SK-N-SH (cell line): ENCODE results near the gene GID4. TPM values are rescaled to one million over a fixed set of nuclear protein-coding genes. Genes with fewer than 3 reads are reported as not detected.

ENCODE experiments used
- CTCF ChIA-PET: fragments of 300-600, 350-600 bp; formaldehyde crosslinking; extraction: SDS; loops from one replicate; lab custom pipeline; 2021; lab: Yijun Ruan, JAX
- POLR2A ChIA-PET: fragments of 350-600 bp; sonication (Branson Sonifier 250); formaldehyde crosslinking; extraction: SDS; loops from one replicate; lab custom pipeline; 2020; ENCODE audit warnings: antibody characterized with exemption, inconsistent platforms; lab: Yijun Ruan, JAX
- DNase-seq: peaks from one replicate; pipeline ENCODE4 v3.0.0; 2012
- H2AFZ ChIP-seq: fragments of 200-600 bp; sonication (generic); 2 replicates; pipeline ENCODE4 v1.8.1; 2016; ENCODE audit warnings: antibody characterized with exemption, mild to moderate bottlenecking, low read depth
- H3F3A ChIP-seq: fragments of 200-600 bp; sonication (generic); replicated peaks from 2 replicates; pipeline ENCODE3; 2016; ENCODE audit warnings: antibody characterized with exemption, mild to moderate bottlenecking; ENCODE audit not compliant: insufficient read depth
- H3K27ac ChIP-seq, 2 experiments: fragments of 200-500 bp in 1 of 2; fragments of 200-600 bp in 1 of 2; sonication (Bioruptor generic) in 1 of 2; sonication (generic), shearing (Covaris generic) in 1 of 2; 2 replicates each; pipeline versions ENCODE4 v1.5.1 to v1.6.1; 2014 to 2016; ENCODE audit warnings: low read depth in 2 of 2, inconsistent platforms in 1 of 2, low read length in 1 of 2, mild to moderate bottlenecking in 1 of 2, mixed read lengths in 1 of 2
- H3K27me3 ChIP-seq: fragments of 200-600 bp; sonication (generic), shearing (Covaris generic); 2 replicates; pipeline ENCODE4 v1.6.1; 2016; ENCODE audit warnings: mixed run types; ENCODE audit not compliant: insufficient read depth
- H3K36me3 ChIP-seq, 2 experiments: fragments of 200-500 bp in 1 of 2; fragments of 200-600 bp in 1 of 2; sonication (Bioruptor generic) in 1 of 2; sonication (generic) in 1 of 2; replicated peaks in 1 of 2; 2 replicates each; pipeline versions ENCODE3 to v1.5.1; 2014 to 2016; ENCODE audit warnings: low read length in 1 of 2, mild to moderate bottlenecking in 1 of 2; ENCODE audit not compliant: insufficient read depth in 2 of 2, control insufficient read depth in 1 of 2
- H3K4me1 ChIP-seq, 2 experiments: fragments of 200-500 bp in 1 of 2; fragments of 200-600 bp in 1 of 2; sonication (Bioruptor generic) in 1 of 2; sonication (generic), shearing (Covaris generic) in 1 of 2; 2 replicates each; pipeline versions ENCODE4 v1.5.1 to v1.6.1; 2014 to 2016; ENCODE audit warnings: low read depth in 1 of 2, low read length in 1 of 2, mixed run types in 1 of 2; ENCODE audit not compliant: insufficient read depth in 2 of 2, control insufficient read depth in 1 of 2
- H3K4me2 ChIP-seq: fragments of 200-600 bp; sonication (generic), shearing (Covaris generic); 2 replicates; pipeline ENCODE4 v1.6.1; 2017; ENCODE audit warnings: mixed run types
- H3K4me3 ChIP-seq, 2 experiments: fragments of 200-500 bp in 1 of 2; fragments of 200-600 bp in 1 of 2; sonication (Bioruptor generic) in 1 of 2; sonication (generic), shearing (Covaris generic) in 1 of 2; 2 replicates each; pipeline versions ENCODE4 v1.5.1 to v1.8.1; 2014 to 2016; ENCODE audit warnings: low read depth in 2 of 2, inconsistent platforms in 1 of 2, low read length in 1 of 2, mild to moderate bottlenecking in 1 of 2, mixed read lengths in 1 of 2, moderate library complexity in 1 of 2
- H3K79me2 ChIP-seq: fragments of 200-600 bp; sonication (generic); 2 replicates; pipeline ENCODE4 v1.8.1; 2017; ENCODE audit warnings: mild to moderate bottlenecking; ENCODE audit not compliant: insufficient read depth
- H3K9ac ChIP-seq: fragments of 200-600 bp; sonication (generic); 2 replicates; pipeline ENCODE4 v1.6.1; 2017; ENCODE audit warnings: mixed run types
- H3K9me2 ChIP-seq: fragments of 200-600 bp; sonication (generic); 2 replicates; pipeline ENCODE4 v1.6.1; 2017; ENCODE audit warnings: mixed run types
- H3K9me3 ChIP-seq: fragments of 200-600 bp; sonication (generic); 2 replicates; pipeline ENCODE4 v1.6.1; 2017; ENCODE audit warnings: mixed run types, mild to moderate bottlenecking, moderate library complexity
- H4K20me1 ChIP-seq: fragments of 200-600 bp; sonication (generic); 2 replicates; pipeline ENCODE4 v1.6.1; 2017; ENCODE audit warnings: mild to moderate bottlenecking, mixed run types; ENCODE audit not compliant: insufficient read depth
- CHD2 ChIP-seq: fragments of 150-350 bp; IDR thresholded peaks from 2 replicates; pipeline ENCODE4 v1.6.1; 2018; ENCODE audit warnings: low read length; ENCODE audit not compliant: partially characterized antibody
- ELF1 ChIP-seq: IDR thresholded peaks from 2 replicates; pipeline ENCODE4 v1.4.0; 2012
- EP300 ChIP-seq, 2 experiments: IDR thresholded peaks; 2 replicates each; pipeline versions ENCODE4 v1.4.0 to v1.6.1; 2012; ENCODE audit warnings: borderline replicate concordance in 1 of 2, low read depth in 1 of 2, low read length in 1 of 2
- FOXJ3 ChIP-seq: sonication (generic); formaldehyde crosslinking; IDR thresholded peaks from 2 replicates; pipeline ENCODE4 v1.5.1; 2020; ENCODE audit warnings: mild to moderate bottlenecking, missing genetic modification reagents
- GABPA ChIP-seq: IDR thresholded peaks from 2 replicates; pipeline ENCODE4 v1.4.0; 2012; ENCODE audit warnings: low read depth, mild to moderate bottlenecking
- JUND ChIP-seq: IDR thresholded peaks from 2 replicates; pipeline ENCODE4 v1.4.0; 2012
- MXI1 ChIP-seq: IDR thresholded peaks from 2 replicates; pipeline ENCODE4 v1.6.1; 2012; ENCODE audit warnings: mild to moderate bottlenecking, low read depth, low read length, improper control_type of control experiment
- NFIC ChIP-seq: IDR thresholded peaks from 2 replicates; pipeline ENCODE4 v1.4.0; 2012; ENCODE audit warnings: borderline replicate concordance
- POLR2AphosphoS5 ChIP-seq: IDR thresholded peaks from 2 replicates; pipeline ENCODE4 v1.6.1; 2012; ENCODE audit warnings: low read depth, low read length
- RAD21 ChIP-seq: IDR thresholded peaks from 2 replicates; pipeline ENCODE4 v1.6.1; 2012; ENCODE audit warnings: mild to moderate bottlenecking, low read length
- RFX5 ChIP-seq: IDR thresholded peaks from 2 replicates; pipeline ENCODE4 v1.6.1; 2012; ENCODE audit warnings: mild to moderate bottlenecking, improper control_type of control experiment, low read length
- RXRA ChIP-seq: IDR thresholded peaks from 2 replicates; pipeline ENCODE4 v1.4.0; 2012; ENCODE audit warnings: low read depth, mild to moderate bottlenecking, borderline replicate concordance
- SIN3A ChIP-seq: IDR thresholded peaks from 2 replicates; pipeline ENCODE4 v1.6.1; 2012; ENCODE audit warnings: low read depth, mild to moderate bottlenecking, low read length, moderate library complexity, borderline replicate concordance
- SMC3 ChIP-seq: IDR thresholded peaks from 2 replicates; pipeline ENCODE4 v1.6.1; 2012; ENCODE audit warnings: low read depth, low read length, improper control_type of control experiment
- TCF12 ChIP-seq: IDR thresholded peaks from 2 replicates; pipeline ENCODE4 v1.4.0; 2012
- TEAD4 ChIP-seq: IDR thresholded peaks from 2 replicates; pipeline ENCODE4 v1.4.0; 2012; ENCODE audit warnings: mild to moderate bottlenecking, borderline replicate concordance; ENCODE audit not compliant: insufficient read depth
- YY1 ChIP-seq: IDR thresholded peaks from 2 replicates; pipeline ENCODE4 v1.4.0; 2012; ENCODE audit warnings: low read depth, mild to moderate bottlenecking
- WGBS: methylation state at CpG from one replicate; pipeline ENCODE4 v1.1.6; 2017; ENCODE audit warnings: low lambda C conversion rate; 5-methylcytosine and 5-hydroxymethylcytosine counted together
- polyA plus RNA-seq, 3 experiments: library from polyadenylated mRNA; depleted of rRNA; stranded (reverse); fragments of >200 nt; gene quantifications; 2 replicates each; pipeline ENCODE4 v1.2.3, GENCODE V29; 2012
- TF ChIP-seq, protein P1 (sequence below): IDR thresholded peaks from 2 replicates; pipeline ENCODE4 v1.4.0; 2012; ENCODE audit warnings: low read depth
- TF ChIP-seq, protein P2 (sequence below): fragments of 200-600 bp; sonication (generic); IDR thresholded peaks from 2 replicates; pipeline ENCODE4 v1.6.1; 2017; ENCODE audit warnings: antibody characterized with exemption, mild to moderate bottlenecking, moderate library complexity
- TF ChIP-seq, protein P3 (sequence below): IDR thresholded peaks from 2 replicates; pipeline ENCODE4 v1.6.1; 2012; ENCODE audit warnings: mild to moderate bottlenecking, low read depth, low read length, moderate library complexity
- TF ChIP-seq, protein P4 (sequence below): IDR thresholded peaks from 2 replicates; pipeline ENCODE4 v1.4.0; 2012; ENCODE audit warnings: low read depth, borderline replicate concordance

Gene GID4
- polyA plus RNA-seq, 1 of the 3 experiments (the other 2 are of a cell fraction): 4.3 TPM

DNA sequence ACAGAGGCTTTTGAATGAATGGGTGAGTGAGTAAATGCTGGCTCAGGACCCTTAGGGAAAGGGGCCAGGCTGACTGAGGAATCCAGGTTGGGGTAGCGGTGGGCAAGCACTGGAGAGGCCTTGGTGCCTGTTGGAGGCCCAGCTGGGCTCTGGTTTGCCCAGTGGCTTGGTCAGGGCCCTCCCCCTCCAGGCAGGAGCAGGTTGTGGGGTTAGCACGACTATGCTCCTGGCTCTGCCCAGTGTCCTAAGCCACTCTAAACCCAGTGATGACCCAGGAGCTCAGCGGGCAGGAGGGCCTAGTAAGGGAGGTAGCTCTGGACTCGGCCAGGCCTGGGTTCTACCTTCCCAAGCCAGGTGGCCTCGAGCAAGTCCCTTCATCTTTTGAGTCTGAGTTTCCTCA lies 76.9 kb downstream of the GID4 start:
- Histone ChIP-seq H3K4me3 (no peak overlapping the region), H3K4me2 (no peak overlapping the region), H3K36me3 (no peaks in the 10 kb centered on the region), H4K20me1 (no peaks in the 10 kb centered on the region), H3K9me3 (no peaks in the 10 kb centered on the region), H2AFZ (no peak overlapping the region), H3F3A (no peaks in the 10 kb centered on the region), H3K27ac (no peak overlapping the region), H3K9ac (no peak overlapping the region), H3K27me3 (no peaks in the 10 kb centered on the region), H3K9me2 (no peaks in the 10 kb centered on the region), H3K79me2 (no peaks in the 10 kb centered on the region), H3K4me1 (peaks cover 0 to 5% of the 10 kb centered on the region in 2 experiments; a peak in 1 of 4 replicates)
- ChIA-PET CTCF (interaction anchor here (0.9 kb wide), 1 partner anchor 25 kb away, joined by 3 read pairs; no protein-coding TSS in a partner anchor), POLR2A (no interaction called here)
- no peak for DNase-seq
- WGBS: 55% methylated on average over 4 of the region's 5 CpGs
- TF ChIP-seq SIN3A (no peak), POLR2AphosphoS5 (no peak), TEAD4 (no peak), RFX5 (no peak), RXRA (no peak), GABPA (no peak), SMC3 (no peak), TCF12 (no peak), ELF1 (no peak), NFIC (no peak), EP300 (IDR thresholded peaks at IDR 0.05; ENCODE audit: borderline replicate concordance in 1 of 2, low read depth in 1 of 2, low read length in 1 of 2) (no peak), MXI1 (no peak)
- TF ChIP-seq, protein P1, sequence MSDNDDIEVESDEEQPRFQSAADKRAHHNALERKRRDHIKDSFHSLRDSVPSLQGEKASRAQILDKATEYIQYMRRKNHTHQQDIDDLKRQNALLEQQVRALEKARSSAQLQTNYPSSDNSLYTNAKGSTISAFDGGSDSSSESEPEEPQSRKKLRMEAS: no peak
- TF ChIP-seq, protein P2, sequence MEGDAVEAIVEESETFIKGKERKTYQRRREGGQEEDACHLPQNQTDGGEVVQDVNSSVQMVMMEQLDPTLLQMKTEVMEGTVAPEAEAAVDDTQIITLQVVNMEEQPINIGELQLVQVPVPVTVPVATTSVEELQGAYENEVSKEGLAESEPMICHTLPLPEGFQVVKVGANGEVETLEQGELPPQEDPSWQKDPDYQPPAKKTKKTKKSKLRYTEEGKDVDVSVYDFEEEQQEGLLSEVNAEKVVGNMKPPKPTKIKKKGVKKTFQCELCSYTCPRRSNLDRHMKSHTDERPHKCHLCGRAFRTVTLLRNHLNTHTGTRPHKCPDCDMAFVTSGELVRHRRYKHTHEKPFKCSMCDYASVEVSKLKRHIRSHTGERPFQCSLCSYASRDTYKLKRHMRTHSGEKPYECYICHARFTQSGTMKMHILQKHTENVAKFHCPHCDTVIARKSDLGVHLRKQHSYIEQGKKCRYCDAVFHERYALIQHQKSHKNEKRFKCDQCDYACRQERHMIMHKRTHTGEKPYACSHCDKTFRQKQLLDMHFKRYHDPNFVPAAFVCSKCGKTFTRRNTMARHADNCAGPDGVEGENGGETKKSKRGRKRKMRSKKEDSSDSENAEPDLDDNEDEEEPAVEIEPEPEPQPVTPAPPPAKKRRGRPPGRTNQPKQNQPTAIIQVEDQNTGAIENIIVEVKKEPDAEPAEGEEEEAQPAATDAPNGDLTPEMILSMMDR: no peak

DNA sequence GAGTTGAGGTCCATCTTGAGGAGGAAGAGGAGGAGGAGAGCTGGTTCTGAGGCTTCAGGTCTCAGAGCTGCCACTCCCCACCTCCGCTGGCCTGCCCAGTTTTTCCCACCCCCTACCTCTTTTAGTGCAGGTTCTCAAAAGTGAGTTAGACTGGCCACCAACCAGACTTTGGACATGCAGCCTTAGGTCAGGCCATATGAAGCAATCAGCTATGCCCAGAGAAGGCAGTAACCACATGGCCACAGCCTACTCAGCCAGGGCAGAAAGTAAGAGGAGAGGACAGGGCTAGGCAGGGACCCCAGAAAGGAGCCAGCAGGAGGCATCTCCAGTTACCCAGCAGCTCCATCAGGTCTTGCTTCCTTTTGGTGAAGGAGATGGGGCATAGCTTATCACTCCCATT lies 78.3 kb downstream of the GID4 start:
- Histone ChIP-seq H4K20me1 (no peaks in the 10 kb centered on the region), H3K9me2 (no peaks in the 10 kb centered on the region), H3K9ac (no peak overlapping the region), H3K4me2 (no peak overlapping the region), H3K4me3 (no peak overlapping the region), H2AFZ (no peak overlapping the region), H3K9me3 (no peaks in the 10 kb centered on the region), H3K4me1 (no peaks in the 10 kb centered on the region; a peak in 1 of 4 replicates), H3K27me3 (no peaks in the 10 kb centered on the region), H3K79me2 (no peaks in the 10 kb centered on the region), H3K36me3 (no peaks in the 10 kb centered on the region), H3F3A (no peaks in the 10 kb centered on the region), H3K27ac (no peak overlapping the region)
- 80% methylated on average over 1 of the region's 1 CpG for WGBS
- DNase-seq: no peak
- ChIA-PET CTCF (no interaction called here), POLR2A (no interaction called here)
- TF ChIP-seq GABPA (no peak), FOXJ3 (CRISPR knock-in tag) (no peak), YY1 (no peak), MXI1 (no peak), CHD2 (no peak), SMC3 (no peak), RAD21 (no peak), JUND (no peak), TCF12 (no peak)
- TF ChIP-seq, protein P3, sequence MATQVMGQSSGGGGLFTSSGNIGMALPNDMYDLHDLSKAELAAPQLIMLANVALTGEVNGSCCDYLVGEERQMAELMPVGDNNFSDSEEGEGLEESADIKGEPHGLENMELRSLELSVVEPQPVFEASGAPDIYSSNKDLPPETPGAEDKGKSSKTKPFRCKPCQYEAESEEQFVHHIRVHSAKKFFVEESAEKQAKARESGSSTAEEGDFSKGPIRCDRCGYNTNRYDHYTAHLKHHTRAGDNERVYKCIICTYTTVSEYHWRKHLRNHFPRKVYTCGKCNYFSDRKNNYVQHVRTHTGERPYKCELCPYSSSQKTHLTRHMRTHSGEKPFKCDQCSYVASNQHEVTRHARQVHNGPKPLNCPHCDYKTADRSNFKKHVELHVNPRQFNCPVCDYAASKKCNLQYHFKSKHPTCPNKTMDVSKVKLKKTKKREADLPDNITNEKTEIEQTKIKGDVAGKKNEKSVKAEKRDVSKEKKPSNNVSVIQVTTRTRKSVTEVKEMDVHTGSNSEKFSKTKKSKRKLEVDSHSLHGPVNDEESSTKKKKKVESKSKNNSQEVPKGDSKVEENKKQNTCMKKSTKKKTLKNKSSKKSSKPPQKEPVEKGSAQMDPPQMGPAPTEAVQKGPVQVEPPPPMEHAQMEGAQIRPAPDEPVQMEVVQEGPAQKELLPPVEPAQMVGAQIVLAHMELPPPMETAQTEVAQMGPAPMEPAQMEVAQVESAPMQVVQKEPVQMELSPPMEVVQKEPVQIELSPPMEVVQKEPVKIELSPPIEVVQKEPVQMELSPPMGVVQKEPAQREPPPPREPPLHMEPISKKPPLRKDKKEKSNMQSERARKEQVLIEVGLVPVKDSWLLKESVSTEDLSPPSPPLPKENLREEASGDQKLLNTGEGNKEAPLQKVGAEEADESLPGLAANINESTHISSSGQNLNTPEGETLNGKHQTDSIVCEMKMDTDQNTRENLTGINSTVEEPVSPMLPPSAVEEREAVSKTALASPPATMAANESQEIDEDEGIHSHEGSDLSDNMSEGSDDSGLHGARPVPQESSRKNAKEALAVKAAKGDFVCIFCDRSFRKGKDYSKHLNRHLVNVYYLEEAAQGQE: no peak
- TF ChIP-seq, protein P1: no peak
- TF ChIP-seq, protein P4, sequence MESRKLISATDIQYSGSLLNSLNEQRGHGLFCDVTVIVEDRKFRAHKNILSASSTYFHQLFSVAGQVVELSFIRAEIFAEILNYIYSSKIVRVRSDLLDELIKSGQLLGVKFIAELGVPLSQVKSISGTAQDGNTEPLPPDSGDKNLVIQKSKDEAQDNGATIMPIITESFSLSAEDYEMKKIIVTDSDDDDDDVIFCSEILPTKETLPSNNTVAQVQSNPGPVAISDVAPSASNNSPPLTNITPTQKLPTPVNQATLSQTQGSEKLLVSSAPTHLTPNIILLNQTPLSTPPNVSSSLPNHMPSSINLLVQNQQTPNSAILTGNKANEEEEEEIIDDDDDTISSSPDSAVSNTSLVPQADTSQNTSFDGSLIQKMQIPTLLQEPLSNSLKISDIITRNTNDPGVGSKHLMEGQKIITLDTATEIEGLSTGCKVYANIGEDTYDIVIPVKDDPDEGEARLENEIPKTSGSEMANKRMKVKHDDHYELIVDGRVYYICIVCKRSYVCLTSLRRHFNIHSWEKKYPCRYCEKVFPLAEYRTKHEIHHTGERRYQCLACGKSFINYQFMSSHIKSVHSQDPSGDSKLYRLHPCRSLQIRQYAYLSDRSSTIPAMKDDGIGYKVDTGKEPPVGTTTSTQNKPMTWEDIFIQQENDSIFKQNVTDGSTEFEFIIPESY: no peak
